Measurements from ENCODE around the gene CTNND2. TPM values are rescaled to one million over a fixed set of nuclear protein-coding genes. Genes with fewer than 3 reads are reported as not detected.

The CTNND2 gene
- total and polyA plus RNA-seq, 5 donors from 2014 or later, result not detected

DNA sequence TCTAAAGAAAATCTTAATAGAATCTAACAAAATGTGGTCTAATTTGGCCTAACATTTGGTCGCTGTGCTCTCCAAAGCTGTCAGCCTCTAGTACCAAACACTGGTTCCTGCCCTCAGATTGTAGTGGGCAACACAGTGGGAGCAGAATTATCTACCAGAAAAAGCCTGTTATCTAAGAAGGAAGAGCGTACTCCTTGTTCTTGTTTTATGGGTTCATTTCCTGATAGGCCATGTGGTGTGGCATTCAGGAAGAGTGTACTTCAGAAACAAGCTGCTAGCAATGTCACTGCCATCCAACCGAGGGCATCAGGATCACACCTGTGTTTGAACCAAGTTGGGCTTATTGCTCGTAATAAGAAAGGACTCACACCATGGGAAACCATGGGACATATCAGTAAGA lies 655.3 kb downstream of the CTNND2 start:
- H3K27me3 Mint-ChIP-seq, result peaks cover 4% of the 10 kb centered on the region
- no peak for DNase-seq
- H3K9me3 ChIP-seq (ENCODE audit: control insufficient read depth in 2 of 2, low read length in 2 of 2), result no peaks in the 10 kb centered on the region
- no peak overlapping the region for H3K27ac ChIP-seq (ENCODE audit: insufficient read depth, low read length, poor library complexity, severe bottlenecking)
- H3K36me3 Mint-ChIP-seq, result no peaks in the 10 kb centered on the region
- H3K36me3 ChIP-seq (ENCODE audit: control insufficient read depth, insufficient read depth, low read length), result no peaks in the 10 kb centered on the region
- no peak for ATAC-seq (ENCODE audit: low read depth in 2 of 2)
- H3K27ac Mint-ChIP-seq, result no peak overlapping the region
- no peaks in the 10 kb centered on the region for H3K4me1 ChIP-seq (ENCODE audit: control insufficient read depth, insufficient read depth, low read length, poor library complexity, severe bottlenecking)
- H3K4me3 Mint-ChIP-seq, result no peak overlapping the region
- peaks cover 2% of the 10 kb centered on the region for H3K27me3 ChIP-seq (ENCODE audit: control insufficient read depth, insufficient read depth, low read length)
- H3K9me3 Mint-ChIP-seq, result peaks cover 0 to 2% (median 0%) of the 10 kb centered on the region in 7 donors
- no peak overlapping the region for H3K4me3 ChIP-seq (ENCODE audit: low read depth, low read length)
- no peaks in the 10 kb centered on the region for H3K4me1 Mint-ChIP-seq

DNA sequence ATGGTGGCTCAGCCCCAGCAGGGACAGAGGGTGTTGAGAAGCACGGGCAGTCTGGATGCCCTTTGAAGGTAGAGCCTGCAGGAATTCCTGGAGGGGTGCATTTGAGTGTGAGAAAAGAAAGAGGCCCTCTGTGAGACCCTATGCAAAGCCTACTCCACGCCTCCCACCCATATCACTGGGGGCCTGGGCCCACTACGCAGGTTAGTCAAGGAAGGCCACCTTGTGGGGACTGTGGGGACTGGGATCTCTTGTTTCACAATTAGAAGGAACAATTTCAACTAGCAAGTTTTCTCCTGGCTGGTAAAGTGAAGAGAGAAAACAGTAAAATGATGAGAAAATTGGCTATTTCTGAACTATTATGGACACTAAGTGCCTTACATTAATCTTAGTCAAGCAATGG lies 657.0 kb downstream of the CTNND2 start:
- peaks cover 4% of the 10 kb centered on the region for H3K27me3 Mint-ChIP-seq
- no peaks in the 10 kb centered on the region for H3K4me1 Mint-ChIP-seq
- no peak overlapping the region for H3K27ac Mint-ChIP-seq
- H3K4me3 Mint-ChIP-seq, result no peak overlapping the region
- H3K9me3 ChIP-seq (ENCODE audit: control insufficient read depth in 2 of 2, low read length in 2 of 2), result no peaks in the 10 kb centered on the region
- H3K4me1 ChIP-seq (ENCODE audit: control insufficient read depth, insufficient read depth, low read length, poor library complexity, severe bottlenecking), result no peaks in the 10 kb centered on the region
- ATAC-seq (ENCODE audit: low read depth in 2 of 2), result no peak
- H3K4me3 ChIP-seq (ENCODE audit: low read depth, low read length), result no peak overlapping the region
- DNase-seq, result no peak
- no peaks in the 10 kb centered on the region for H3K36me3 ChIP-seq (ENCODE audit: control insufficient read depth, insufficient read depth, low read length)
- peaks cover 0 to 2% (median 0%) of the 10 kb centered on the region in 7 donors for H3K9me3 Mint-ChIP-seq
- peaks cover under 1% of the 10 kb centered on the region for H3K27me3 ChIP-seq (ENCODE audit: control insufficient read depth, insufficient read depth, low read length)
- no peaks in the 10 kb centered on the region for H3K36me3 Mint-ChIP-seq
- no peak overlapping the region for H3K27ac ChIP-seq (ENCODE audit: insufficient read depth, low read length, poor library complexity, severe bottlenecking)

DNA sequence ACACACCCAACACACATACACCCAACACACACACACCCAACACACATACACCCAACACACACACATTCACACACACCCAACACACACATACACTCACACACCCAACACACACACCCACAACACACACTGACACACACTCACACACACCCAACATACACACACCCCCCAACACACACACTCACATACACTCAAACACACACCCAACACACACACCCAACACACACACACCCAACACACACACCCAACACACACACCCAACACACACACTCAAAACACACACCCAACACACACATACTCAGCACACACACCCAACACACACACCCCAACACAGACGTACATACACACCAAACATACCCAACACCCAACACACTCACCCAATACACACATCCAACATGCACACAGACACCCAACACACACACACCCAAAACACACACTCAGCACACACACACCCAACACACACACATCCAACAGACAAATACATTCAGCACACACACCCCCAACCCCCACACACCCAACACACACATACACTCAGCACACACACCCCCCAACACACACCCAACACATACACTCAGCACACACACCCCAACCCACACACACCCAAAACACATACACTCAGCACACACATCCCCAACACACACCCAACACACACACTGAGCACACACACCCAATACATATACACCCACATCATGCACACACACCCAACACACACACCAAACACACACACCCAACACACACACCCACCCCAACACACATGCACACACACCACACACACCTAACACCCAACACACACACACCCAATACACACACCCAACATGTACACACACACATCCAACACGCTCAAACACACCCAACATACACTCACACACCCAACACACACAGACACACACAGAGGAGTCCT lies 663.7 kb downstream of the CTNND2 start:
- H3K4me3 ChIP-seq (ENCODE audit: low read depth, low read length), result no peak overlapping the region
- H3K36me3 ChIP-seq (ENCODE audit: control insufficient read depth, insufficient read depth, low read length), result no peaks in the 10 kb centered on the region
- H3K9me3 Mint-ChIP-seq, result peaks cover 0 to 6% (median 0%) of the 10 kb centered on the region in 7 donors
- no peak for ATAC-seq (ENCODE audit: low read depth in 2 of 2)
- no peaks in the 10 kb centered on the region for H3K9me3 ChIP-seq (ENCODE audit: control insufficient read depth in 2 of 2, low read length in 2 of 2)
- H3K4me1 Mint-ChIP-seq, result peaks cover 0 to 2% (median under 1%) of the 10 kb centered on the region in 4 donors
- no peak for DNase-seq
- no peak overlapping the region for H3K27ac Mint-ChIP-seq
- no peak overlapping the region for H3K27ac ChIP-seq (ENCODE audit: insufficient read depth, low read length, poor library complexity, severe bottlenecking)
- no peaks in the 10 kb centered on the region for H3K36me3 Mint-ChIP-seq
- no peak overlapping the region for H3K4me3 Mint-ChIP-seq
- H3K27me3 Mint-ChIP-seq, result no peaks in the 10 kb centered on the region
- H3K4me1 ChIP-seq (ENCODE audit: control insufficient read depth, insufficient read depth, low read length, poor library complexity, severe bottlenecking), result no peaks in the 10 kb centered on the region
- H3K27me3 ChIP-seq (ENCODE audit: control insufficient read depth, insufficient read depth, low read length), result no peaks in the 10 kb centered on the region

DNA sequence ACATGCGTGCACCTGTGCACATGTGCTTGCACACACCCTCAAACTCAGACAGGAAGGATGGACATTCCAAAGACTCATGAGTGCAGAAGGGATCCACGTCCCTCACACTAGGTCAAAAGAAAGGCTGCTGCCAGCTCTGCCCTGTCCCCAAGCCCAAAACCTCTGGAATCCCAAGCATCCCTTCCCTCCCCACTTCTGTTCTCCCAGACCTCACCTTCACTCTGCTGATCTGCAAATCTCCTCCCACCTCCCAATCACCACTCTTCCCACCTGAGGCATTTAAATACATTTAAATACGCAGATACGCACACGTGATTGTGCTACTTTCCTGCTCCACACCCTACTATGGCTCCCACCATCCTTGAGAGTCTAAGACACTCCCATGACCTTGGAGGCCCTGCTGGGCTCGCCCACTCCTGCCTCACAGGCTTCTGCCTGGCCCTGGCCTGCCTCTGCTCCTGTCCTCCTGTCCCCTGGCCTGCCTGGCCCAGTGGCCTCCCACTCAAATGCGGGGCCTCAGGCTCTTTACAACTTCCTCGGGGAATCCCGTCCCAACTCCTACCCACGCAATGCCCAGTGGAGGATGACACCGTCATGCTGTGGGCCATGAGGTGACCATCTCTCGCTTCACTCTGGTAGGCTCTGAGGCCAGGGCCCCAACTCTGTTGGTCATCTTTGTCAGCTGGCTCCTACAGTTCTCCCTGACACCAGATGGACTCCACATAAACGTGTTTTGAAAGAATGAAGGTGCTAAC lies 664.8 kb downstream of the CTNND2 start:
- no peak for DNase-seq
- ATAC-seq (ENCODE audit: low read depth in 2 of 2), result no peak
- Histone ChIP-seq H3K36me3 (ENCODE audit: control insufficient read depth, insufficient read depth, low read length) (no peaks in the 10 kb centered on the region), H3K27me3 (ENCODE audit: control insufficient read depth, insufficient read depth, low read length) (no peaks in the 10 kb centered on the region), H3K9me3 (ENCODE audit: control insufficient read depth in 2 of 2, low read length in 2 of 2) (no peaks in the 10 kb centered on the region), H3K27ac (ENCODE audit: insufficient read depth, low read length, poor library complexity, severe bottlenecking) (no peak overlapping the region), H3K4me3 (ENCODE audit: low read depth, low read length) (no peak overlapping the region), H3K4me1 (ENCODE audit: control insufficient read depth, insufficient read depth, low read length, poor library complexity, severe bottlenecking) (peaks cover 2% of the 10 kb centered on the region)
- no peak overlapping the region for H3K27ac Mint-ChIP-seq
- peaks cover 0 to 6% (median 0%) of the 10 kb centered on the region in 7 donors for H3K9me3 Mint-ChIP-seq
- H3K4me3 Mint-ChIP-seq, result no peak overlapping the region
- peaks cover 0 to 12% (median 6%) of the 10 kb centered on the region in 4 donors for H3K4me1 Mint-ChIP-seq
- no peaks in the 10 kb centered on the region for H3K36me3 Mint-ChIP-seq
- H3K27me3 Mint-ChIP-seq, result no peaks in the 10 kb centered on the region

DNA sequence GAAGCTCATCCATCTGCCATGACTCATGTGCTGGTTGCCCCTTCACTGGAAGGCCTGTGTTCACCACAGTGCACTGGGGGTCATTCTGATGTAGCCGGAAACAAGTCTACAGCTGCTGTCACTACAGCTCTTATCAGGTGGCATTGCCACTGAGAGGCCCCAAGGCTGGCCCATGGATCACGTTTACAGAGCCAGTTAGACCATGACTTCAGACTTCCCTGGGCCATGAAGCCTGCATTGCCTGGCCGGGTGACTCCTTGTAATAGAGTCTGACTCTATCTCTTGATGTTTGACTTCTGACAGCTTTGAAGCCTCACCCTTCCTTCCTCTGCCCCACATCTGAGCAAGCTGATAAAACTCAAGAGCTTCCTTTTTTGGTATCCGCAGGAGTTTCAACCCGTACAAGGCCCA lies 669.7 kb downstream of the CTNND2 start:
- H3K9me3 Mint-ChIP-seq, result peaks cover 0 to 16% (median 0%) of the 10 kb centered on the region in 7 donors
- peak in 1 of 2 donors; percentile 58 for ATAC-seq (ENCODE audit: low read depth in 2 of 2)

DNA sequence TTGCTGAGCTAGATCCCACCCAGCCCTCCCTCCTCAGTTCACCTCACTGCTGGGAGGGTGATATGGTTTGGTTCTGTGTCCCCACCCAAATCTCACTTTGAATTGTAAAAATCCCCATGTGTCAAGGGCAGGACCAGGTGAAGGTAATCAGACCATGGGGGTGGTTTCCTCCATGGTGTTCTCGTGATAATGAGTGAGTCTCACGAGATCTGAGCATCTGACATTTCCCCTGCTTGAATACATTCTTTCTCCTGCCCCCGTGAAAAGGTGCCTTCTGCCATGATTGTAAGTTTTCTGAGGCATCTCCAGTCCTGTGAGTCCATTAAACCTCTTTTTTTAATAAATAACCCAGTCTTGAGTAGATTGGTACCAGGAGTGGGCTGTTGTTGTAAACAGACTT lies 673.4 kb downstream of the CTNND2 start:
- ATAC-seq (ENCODE audit: low read depth in 2 of 2) (no peak), DNase-seq (no peak)
- H3K27ac ChIP-seq (ENCODE audit: insufficient read depth, low read length, poor library complexity, severe bottlenecking), result no peak overlapping the region
- H3K9me3 ChIP-seq (ENCODE audit: control insufficient read depth in 2 of 2, low read length in 2 of 2), result peaks cover 0 to 10% of the 10 kb centered on the region in 2 experiments
- H3K4me3 ChIP-seq (ENCODE audit: low read depth, low read length), result no peak overlapping the region
- H3K4me3 Mint-ChIP-seq, result no peak overlapping the region
- H3K36me3 Mint-ChIP-seq, result peaks cover 4% of the 10 kb centered on the region
- H3K4me1 ChIP-seq (ENCODE audit: control insufficient read depth, insufficient read depth, low read length, poor library complexity, severe bottlenecking), result peaks cover 2% of the 10 kb centered on the region
- H3K27me3 ChIP-seq (ENCODE audit: control insufficient read depth, insufficient read depth, low read length), result no peaks in the 10 kb centered on the region
- peaks cover 4% of the 10 kb centered on the region for H3K27me3 Mint-ChIP-seq
- peaks cover 0 to 25% (median 12%) of the 10 kb centered on the region in 4 donors for H3K4me1 Mint-ChIP-seq
- H3K36me3 ChIP-seq (ENCODE audit: control insufficient read depth, insufficient read depth, low read length), result no peaks in the 10 kb centered on the region
- H3K27ac Mint-ChIP-seq, result no peak overlapping the region
- H3K9me3 Mint-ChIP-seq, result peaks cover 0 to 16% (median 1%) of the 10 kb centered on the region in 7 donors

More for the DNA sequence above, 669.7 kb downstream of the CTNND2 start:
- Mint-ChIP-seq H3K36me3 (peaks cover 4% of the 10 kb centered on the region), H3K4me3 (peak overlapping the region in 2 of 4 donors; percentile 11 to 42), H3K4me1 (peaks cover 0 to 25% (median 14%) of the 10 kb centered on the region in 4 donors), H3K27ac (peak overlapping the region in 2 of 3 donors; percentile 34 to 64), H3K27me3 (no peaks in the 10 kb centered on the region)
- H3K9me3 ChIP-seq (ENCODE audit: control insufficient read depth in 2 of 2, low read length in 2 of 2), result peaks cover 0 to 10% of the 10 kb centered on the region in 2 experiments
- peak in 2 of 3 donors; percentile 14 to 60 for DNase-seq
- no peaks in the 10 kb centered on the region for H3K27me3 ChIP-seq (ENCODE audit: control insufficient read depth, insufficient read depth, low read length)
- H3K4me3 ChIP-seq (ENCODE audit: low read depth, low read length), result peak overlapping the region; percentile 17
- peaks cover 2% of the 10 kb centered on the region for H3K4me1 ChIP-seq (ENCODE audit: control insufficient read depth, insufficient read depth, low read length, poor library complexity, severe bottlenecking)
- no peaks in the 10 kb centered on the region for H3K36me3 ChIP-seq (ENCODE audit: control insufficient read depth, insufficient read depth, low read length)
- H3K27ac ChIP-seq (ENCODE audit: insufficient read depth, low read length, poor library complexity, severe bottlenecking), result no peak overlapping the region

DNA sequence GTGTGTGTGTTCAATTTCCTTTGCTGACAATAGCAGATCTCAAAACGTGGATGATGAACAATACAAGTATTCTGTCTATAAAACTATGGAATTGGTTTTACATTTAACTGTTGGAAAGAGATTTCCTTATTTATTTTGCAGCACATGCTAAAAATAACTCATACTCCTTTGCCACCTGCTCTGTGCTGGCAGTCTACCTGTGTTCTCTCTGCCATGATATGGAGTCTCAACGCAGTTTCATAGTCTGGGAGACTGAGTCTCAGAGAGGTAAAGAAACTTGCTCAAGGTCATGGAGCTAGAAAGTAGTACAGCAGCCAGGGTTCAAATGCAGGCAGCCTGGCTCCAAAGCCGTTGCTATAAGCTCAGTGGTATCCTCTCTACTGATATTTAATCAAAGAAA lies 677.2 kb downstream of the CTNND2 start:
- H3K27ac ChIP-seq (ENCODE audit: insufficient read depth, low read length, poor library complexity, severe bottlenecking), result no peak overlapping the region
- H3K27me3 ChIP-seq (ENCODE audit: control insufficient read depth, insufficient read depth, low read length), result no peaks in the 10 kb centered on the region
- Mint-ChIP-seq H3K27ac (no peak overlapping the region), H3K36me3 (no peaks in the 10 kb centered on the region), H3K4me1 (no peaks in the 10 kb centered on the region), H3K27me3 (peaks cover 4% of the 10 kb centered on the region), H3K4me3 (no peak overlapping the region), H3K9me3 (peaks cover 0 to 8% (median 0%) of the 10 kb centered on the region in 7 donors)
- peaks cover 0 to 7% of the 10 kb centered on the region in 2 experiments for H3K9me3 ChIP-seq (ENCODE audit: control insufficient read depth in 2 of 2, low read length in 2 of 2)
- ATAC-seq (ENCODE audit: low read depth in 2 of 2) (no peak), DNase-seq (no peak)
- H3K36me3 ChIP-seq (ENCODE audit: control insufficient read depth, insufficient read depth, low read length), result no peaks in the 10 kb centered on the region
- H3K4me1 ChIP-seq (ENCODE audit: control insufficient read depth, insufficient read depth, low read length, poor library complexity, severe bottlenecking), result no peaks in the 10 kb centered on the region
- H3K4me3 ChIP-seq (ENCODE audit: low read depth, low read length), result no peak overlapping the region
